ENCODE data around the gene LRFN4. TPM values are rescaled to one million over a fixed set of nuclear protein-coding genes. Genes with fewer than 3 reads are reported as not detected.

LRFN4 gene
- total and polyA plus RNA-seq, 2 of the 8 experiments (the other 6 are each of a cell fraction or from before 2014, with no cell fraction given), result 49.8 to 64.3 TPM

DNA sequence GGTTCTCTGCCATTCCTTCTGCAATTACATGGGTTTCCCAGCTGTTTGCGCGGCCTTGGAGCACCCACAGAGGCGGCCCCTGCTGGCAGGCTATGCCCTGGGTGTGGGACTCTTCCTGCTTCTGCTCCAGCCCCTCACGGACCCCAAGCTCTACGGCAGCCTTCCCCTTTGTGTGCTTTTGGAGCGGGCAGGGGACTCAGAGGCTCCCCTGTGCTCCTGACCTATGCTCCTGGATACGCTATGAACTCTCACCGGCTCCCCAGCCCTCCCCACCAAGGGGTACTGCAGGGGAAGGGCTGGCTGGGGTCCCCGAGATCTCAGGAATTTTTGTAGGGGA lies 11.0 kb upstream of the LRFN4 start:
- peaks cover 0 to 11% (median 3%) of the 10 kb centered on the region in 4 experiments; a peak in 4 of 7 replicates for H3K4me1 ChIP-seq (replicated peaks in 1 of 4; ENCODE audit: control insufficient read depth in 3 of 4, insufficient read depth in 4 of 4, low read length in 3 of 4)
- H3K14ac ChIP-seq (ENCODE audit: insufficient read length), result no peak overlapping the region
- H4K5ac ChIP-seq (ENCODE audit: insufficient read length, low read depth, low read length), result no peak overlapping the region
- no peak for FAIRE-seq
- no peaks in the 10 kb centered on the region for H3K27me3 ChIP-seq (replicated peaks in 1 of 4; ENCODE audit: control insufficient read depth in 3 of 4, extremely low read depth in 1 of 4, insufficient read depth in 3 of 4, low read length in 3 of 4)
- no peak overlapping the region for H3K4me2 ChIP-seq (ENCODE audit: insufficient read depth in 1 of 2, low read depth in 2 of 2, low read length in 2 of 2)
- peaks cover 4 to 12% of the 10 kb centered on the region in 2 experiments for H4K20me1 ChIP-seq (replicated peaks in 1 of 2; ENCODE audit: control insufficient read depth in 1 of 2, insufficient read depth in 2 of 2, low read length in 2 of 2)
- H3K79me1 ChIP-seq (ENCODE audit: low read depth, low read length), result peaks cover 18% of the 10 kb centered on the region
- peaks cover 9% of the 10 kb centered on the region for H3K23me2 ChIP-seq (ENCODE audit: low read depth, low read length)
- no peak overlapping the region for H3K56ac ChIP-seq (replicated peaks; ENCODE audit: insufficient read length, low read depth, low read length)
- no peak overlapping the region for H3K4me3 ChIP-seq (ENCODE audit: extremely low read depth in 1 of 4, insufficient read depth in 2 of 4, low read depth in 3 of 4, low read length in 4 of 4)
- no peak overlapping the region for H2AFZ ChIP-seq (ENCODE audit: low read length)
- DNase-seq (ENCODE audit: low read depth in 1 of 2, low spot score in 2 of 2), result no peak
- H2BK5ac ChIP-seq (ENCODE audit: low read depth, low read length), result no peak overlapping the region
- POLR2A ChIA-PET (ENCODE audit: partially characterized antibody), result interaction anchor here (1.0 to 4.2 kb wide), 5 partner anchors 8 to 130 kb away, joined by 3 to 53 read pairs (median 6); partner anchors contain the start of gene C11orf86
- no peak overlapping the region for H3K23ac ChIP-seq (ENCODE audit: insufficient read length)
- H3K9me3 ChIP-seq (ENCODE audit: insufficient read depth in 2 of 2, low read depth in 1 of 2, low read length in 1 of 2), result no peaks in the 10 kb centered on the region
- no peak overlapping the region for H2AK5ac ChIP-seq (ENCODE audit: low read depth, low read length)
- H2BK20ac ChIP-seq (ENCODE audit: low read length), result no peak overlapping the region
- no peak overlapping the region for H3K4ac ChIP-seq (replicated peaks; ENCODE audit: insufficient read length, low read depth, low read length)
- no peak overlapping the region for H4K8ac ChIP-seq (ENCODE audit: extremely low read depth, insufficient read depth, low read length)
- no peak overlapping the region for H3K27ac ChIP-seq (ENCODE audit: low read depth, low read length)
- no peak overlapping the region for H2BK120ac ChIP-seq (replicated peaks; ENCODE audit: low read depth, low read length)
- no peak overlapping the region for H3K18ac ChIP-seq (ENCODE audit: extremely low read depth, low read length)
- WGBS, 2 experiments (ENCODE audit: extremely low coverage in 1 of 2, insufficient coverage in 1 of 2, insufficient read length in 1 of 2, insufficient replicate concordance in 2 of 2, low coverage in 1 of 2, low lambda C conversion rate in 2 of 2, missing lambda C conversion rate in 1 of 2), result 83% methylated on average over 9 of the region's 9 CpGs; no CpG with 5 or more reads in 1 of the 2 experiments
- H3K9ac ChIP-seq (replicated peaks in 1 of 4; ENCODE audit: extremely low read depth in 1 of 4, low read depth in 3 of 4, low read length in 3 of 4), result no peak overlapping the region
- peaks cover 4 to 25% (median 14%) of the 10 kb centered on the region in 4 experiments; a peak in 7 of 8 replicates for H3K36me3 ChIP-seq (ENCODE audit: control insufficient read depth in 2 of 4, insufficient read depth in 4 of 4, low read length in 3 of 4)
- peaks cover 0 to 26% of the 10 kb centered on the region in 2 experiments; a peak in 3 of 4 replicates for H3K79me2 ChIP-seq (ENCODE audit: control insufficient read depth in 1 of 2, insufficient read depth in 2 of 2, low read length in 2 of 2)
- no peak overlapping the region for H4K91ac ChIP-seq (replicated peaks; ENCODE audit: insufficient read length, low read length)
- H2BK15ac ChIP-seq (ENCODE audit: low read length), result no peak overlapping the region
- CTCF ChIA-PET (ENCODE audit: partially characterized antibody), result interaction anchor here (0.5 to 7.1 kb wide), 10 partner anchors 8 to 593 kb away, joined by 3 to 57 read pairs (median 6); partner anchors contain the start of gene C11orf86
- no peak overlapping the region for H2BK12ac ChIP-seq (ENCODE audit: low read depth, low read length)
- TF ChIP-seq EZH2 (IDR thresholded peaks at IDR 0.05; ENCODE audit: low read depth, low read length, severe bottlenecking) (no peak), BRCA1 (IDR thresholded peaks at IDR 0.05; ENCODE audit: low read depth, low read length) (no peak), TAF7 (optimal IDR thresholded peaks at IDR 0.05; ENCODE audit: borderline replicate concordance, low read depth, low read length) (no peak), POLR2A (IDR thresholded peaks at IDR 0.05; ENCODE audit: control extremely low read depth in 1 of 2, low read depth in 2 of 2, low read length in 2 of 2) (no peak), RBBP5 (IDR thresholded peaks at IDR 0.05; ENCODE audit: borderline replicate concordance, low read depth, low read length) (no peak), PHF8 (conservative IDR thresholded peaks at IDR 0.05; ENCODE audit: low read depth, low read length) (no peak), GABPA (IDR thresholded peaks at IDR 0.05; ENCODE audit: borderline replicate concordance, insufficient read depth, low read length) (no peak), CREB1 (IDR thresholded peaks at IDR 0.05) (no peak), SUZ12 (IDR thresholded peaks at IDR 0.05; ENCODE audit: low read length) (no peak), ZNF274 (IDR thresholded peaks at IDR 0.05; ENCODE audit: borderline replicate concordance, extremely low read depth, low read length) (no peak), SRF (IDR thresholded peaks at IDR 0.05; ENCODE audit: low read depth, low read length) (no peak)

Measured in H1 (cell line).